GM21528 (cell line): Measurements from ENCODE around the gene ADGRG3.

ENCODE experiments used
- ATAC-seq: cut with Tn5 transposase; IDR thresholded peaks from one replicate; pipeline ENCODE4 v1.9.1; 2021; ENCODE audit warnings: mild to moderate bottlenecking, moderate library complexity; ENCODE audit not compliant: unreplicated experiment, low FRiP score

ADGRG3 gene

GRCh38 chr16:57732714-57733113 lies 64.6 kb downstream of the ADGRG3 start:
- no peak for ATAC-seq

- ATAC-seq = no peak
These were observed 66.3 kb downstream of the ADGRG3 start for GRCh38 chr16:57734308-57734924.

- peak; percentile 88 for ATAC-seq
These were observed 67.0 kb downstream of the ADGRG3 start for GRCh38 chr16:57734925-57735754.

- no peak for ATAC-seq
These were observed 67.8 kb downstream of the ADGRG3 start, which contains the start of gene KATNB1 for GRCh38 chr16:57735755-57736418. KATNB1 (plus strand) TSS chr16:57735770; CDS start chr16:57737244, 1,474 bp downstream.

- ATAC-seq = no peak
These were observed 68.6 kb downstream of the ADGRG3 start for GRCh38 chr16:57736419-57737351.

- ATAC-seq = no peak
These were observed 70.7 kb downstream of the ADGRG3 start for GRCh38 chr16:57738844-57739243.
